Cardiac muscle cell (in vitro differentiated cells and primary cell): ENCODE results near the gene ASB11. TPM values are rescaled to one million over a fixed set of nuclear protein-coding genes. Genes with fewer than 3 reads are reported as not detected.
A peak's percentile ranks its signal among the peaks of the same experiment; 100 is the strongest.
"Not testable (repeated sequence)": the region's sequence is repeated elsewhere in the genome, so short reads cannot be mapped to it uniquely, and the experiment has no call there.

Experiments
- DNase-seq, 2 donors: peaks; one replicate each; pipeline versions ENCODE4 v3.0.0 to v3.0.0-alpha.2; 2010 to 2017; ENCODE audit warnings: low read depth in 1 of 2, low spot score in 1 of 2
- H3K27ac ChIP-seq: fragments of 200-600 bp; sonication (generic); 2 replicates; pipeline ENCODE4 v1.5.1; 2016
- H3K27me3 ChIP-seq: fragments of 200-600 bp; sonication (generic); 2 replicates; pipeline ENCODE4 v1.6.0; 2016; ENCODE audit warnings: control low read depth
- H3K36me3 ChIP-seq: fragments of 200-600 bp; sonication (generic); 2 replicates; pipeline ENCODE4 v1.5.1; 2016; ENCODE audit warnings: control low read depth
- H3K4me1 ChIP-seq: fragments of 200-600 bp; sonication (generic); 2 replicates; pipeline ENCODE4 v1.8.1; 2017; ENCODE audit warnings: low read depth, mild to moderate bottlenecking, mixed run types
- H3K4me3 ChIP-seq: fragments of 200-600 bp; sonication (generic); 2 replicates; pipeline ENCODE4 v1.5.1; 2016; ENCODE audit warnings: mild to moderate bottlenecking
- H3K9me3 ChIP-seq: fragments of 200-600 bp; sonication (generic); 2 replicates; pipeline ENCODE4 v1.5.1; 2017; ENCODE audit warnings: low read depth, mild to moderate bottlenecking, control low read depth
- CTCF ChIP-seq: IDR thresholded peaks from 2 replicates; pipeline ENCODE4 v1.5.1; 2012; ENCODE audit warnings: low read depth, mild to moderate bottlenecking, low read length
- polyA plus RNA-seq: library from polyadenylated mRNA; unstranded; fragments of >200 nt; fragmentation: Nextera tagmentation; extraction: Ambion mirVana; gene quantifications from 2 replicates; pipeline ENCODE4 v1.2.1, GENCODE V29; 2016
- total RNA-seq: library from RNA; depleted of rRNA; stranded (reverse); fragments of >200 nt; gene quantifications from 2 replicates; pipeline ENCODE4 v1.2.3, GENCODE V29; 2016

ASB11 gene
- total and polyA plus RNA-seq, 2 experiments from 2014 or later, result 0.66 to 1.5 TPM

- no peak for TF ChIP-seq CTCF
Measured at GRCh38 chrX:15310117-15310516, 5.3 kb downstream of the ASB11 start.

GRCh38 chrX:15305899-15306298 is 9.5 kb downstream of the ASB11 start:
- H3K4me1 ChIP-seq, H3K27ac ChIP-seq, H3K36me3 ChIP-seq, H3K4me3 ChIP-seq, DNase-seq, H3K27me3 ChIP-seq, H3K9me3 ChIP-seq: not testable (repeated sequence)

More at GRCh38 chrX:15310117-15310516, 5.3 kb downstream of the ASB11 start:
- Histone ChIP-seq H3K4me1 (peaks cover 9% of the 10 kb centered on the region), H3K27ac (no peak overlapping the region), H3K4me3 (no peak overlapping the region), H3K9me3 (no peaks in the 10 kb centered on the region), H3K27me3 (no peaks in the 10 kb centered on the region), H3K36me3 (no peaks in the 10 kb centered on the region)
- peak; percentile 50 to 69 for DNase-seq

GRCh38 chrX:15301924-15302323 is 13.5 kb downstream of the ASB11 start:
- no peaks in the 10 kb centered on the region for H3K36me3 ChIP-seq
- no peaks in the 10 kb centered on the region for H3K4me1 ChIP-seq
- no peaks in the 10 kb centered on the region for H3K27me3 ChIP-seq
- peak in 1 of 2 donors; percentile 36 for DNase-seq
- no peak overlapping the region for H3K4me3 ChIP-seq
- no peak for TF ChIP-seq CTCF
- H3K27ac ChIP-seq, result no peak overlapping the region
- no peaks in the 10 kb centered on the region for H3K9me3 ChIP-seq

GRCh38 chrX:15299941-15300851 is 15.2 kb downstream of the ASB11 start:
- no peaks in the 10 kb centered on the region for H3K9me3 ChIP-seq
- no peaks in the 10 kb centered on the region for H3K36me3 ChIP-seq
- H3K27ac ChIP-seq, result no peak overlapping the region
- peak; percentile 37 for TF ChIP-seq CTCF
- no peaks in the 10 kb centered on the region for H3K27me3 ChIP-seq
- peak in 1 of 2 donors; percentile 38 for DNase-seq
- H3K4me3 ChIP-seq, result no peak overlapping the region
- no peaks in the 10 kb centered on the region for H3K4me1 ChIP-seq

GRCh38 chrX:15298780-15299179 is 16.7 kb downstream of the ASB11 start:
- no peaks in the 10 kb centered on the region for H3K9me3 ChIP-seq
- H3K27me3 ChIP-seq, result no peaks in the 10 kb centered on the region
- H3K4me1 ChIP-seq, result no peaks in the 10 kb centered on the region
- no peak overlapping the region for H3K27ac ChIP-seq
- no peaks in the 10 kb centered on the region for H3K36me3 ChIP-seq
- no peak overlapping the region for H3K4me3 ChIP-seq
- TF ChIP-seq CTCF, result no peak
- DNase-seq, result no peak

- Histone ChIP-seq H3K27me3 (no peaks in the 10 kb centered on the region), H3K4me1 (no peaks in the 10 kb centered on the region), H3K36me3 (no peaks in the 10 kb centered on the region), H3K27ac (no peak overlapping the region), H3K9me3 (no peaks in the 10 kb centered on the region), H3K4me3 (no peak overlapping the region)
- DNase-seq, result peak in 1 of 2 donors; percentile 38
- no peak for TF ChIP-seq CTCF
Measured at GRCh38 chrX:15298201-15298600, 17.2 kb downstream of the ASB11 start.
